HEK293T (cell line): ENCODE data around the gene RAPGEF3.

Source experiments
- CTCF ChIA-PET: fragments of 350-600 bp; formaldehyde crosslinking; extraction: SDS; loops from one replicate; lab custom pipeline; 2021; ENCODE audit warnings: antibody characterized with exemption, inconsistent platforms; lab: Yijun Ruan, JAX
- POLR2A ChIA-PET: fragments of 350-600 bp; formaldehyde crosslinking; extraction: SDS; loops from one replicate; lab custom pipeline; 2020; ENCODE audit warnings: antibody characterized with exemption, inconsistent platforms; lab: Yijun Ruan, JAX
- DNase-seq: peaks from one replicate; pipeline ENCODE4 v3.0.0; 2012; ENCODE audit warnings: mixed read lengths; ENCODE audit errors: extremely low spot score
- ARNT ChIP-seq: fragments of 450-650 bp; IDR thresholded peaks from 2 replicates; pipeline ENCODE4 v1.6.1; 2017; ENCODE audit warnings: mild to moderate bottlenecking
- BHLHE40 ChIP-seq: fragments of 450-650 bp; IDR thresholded peaks from 2 replicates; pipeline ENCODE4 v1.6.1; 2016; ENCODE audit warnings: mild to moderate bottlenecking, moderate library complexity, borderline replicate concordance
- CTBP1 ChIP-seq: fragments of 450-650 bp; IDR thresholded peaks from 2 replicates; pipeline ENCODE4 v1.6.1; 2016; ENCODE audit warnings: borderline replicate concordance
- ELF4 ChIP-seq: fragments of 450-650 bp; IDR thresholded peaks from 2 replicates; pipeline ENCODE4 v1.6.1; 2017; ENCODE audit warnings: antibody characterized with exemption
- FOXA1 ChIP-seq: fragments of 450-650 bp; IDR thresholded peaks from 2 replicates; pipeline ENCODE4 v1.6.1; 2016; ENCODE audit warnings: mild to moderate bottlenecking
- FOXK2 ChIP-seq: fragments of 450-650 bp; IDR thresholded peaks from 2 replicates; pipeline ENCODE4 v1.6.1; 2016; ENCODE audit warnings: mild to moderate bottlenecking
- FOXM1 ChIP-seq: fragments of 450-650 bp; IDR thresholded peaks from 2 replicates; pipeline ENCODE4 v1.6.1; 2017; ENCODE audit warnings: mild to moderate bottlenecking, borderline replicate concordance
- HDGF ChIP-seq: fragments of 450-650 bp; IDR thresholded peaks from 2 replicates; pipeline ENCODE4 v1.6.1; 2017; ENCODE audit warnings: antibody characterized with exemption, borderline replicate concordance
- L3MBTL2 ChIP-seq: fragments of 450-650 bp; conservative IDR thresholded peaks from 2 replicates; pipeline ENCODE4 v1.6.1; 2016; ENCODE audit warnings: mild to moderate bottlenecking
- LEF1 ChIP-seq: fragments of 450-650 bp; IDR thresholded peaks from 2 replicates; pipeline ENCODE4 v1.6.1; 2017; ENCODE audit warnings: mild to moderate bottlenecking, borderline replicate concordance
- NFRKB ChIP-seq: fragments of 450-650 bp; IDR thresholded peaks from 2 replicates; pipeline ENCODE4 v1.6.1; 2016; ENCODE audit warnings: mild to moderate bottlenecking, moderate library complexity
- SP1 ChIP-seq: fragments of 450-650 bp; IDR thresholded peaks from 2 replicates; pipeline ENCODE4 v1.6.1; 2017
- SUZ12 ChIP-seq: fragments of 450-650 bp; IDR thresholded peaks from 2 replicates; pipeline ENCODE4 v1.6.1; 2016; ENCODE audit warnings: mild to moderate bottlenecking
- TARDBP ChIP-seq: fragments of 450-650 bp; IDR thresholded peaks from 2 replicates; pipeline ENCODE4 v1.6.1; 2016
- ZNF384 ChIP-seq: fragments of 450-650 bp; IDR thresholded peaks from 2 replicates; pipeline ENCODE4 v1.6.1; 2016
- TF ChIP-seq, protein P1 (sequence below): fragments of 450-650 bp; IDR thresholded peaks from 2 replicates; pipeline ENCODE4 v1.6.1; 2016

RAPGEF3 gene

DNA sequence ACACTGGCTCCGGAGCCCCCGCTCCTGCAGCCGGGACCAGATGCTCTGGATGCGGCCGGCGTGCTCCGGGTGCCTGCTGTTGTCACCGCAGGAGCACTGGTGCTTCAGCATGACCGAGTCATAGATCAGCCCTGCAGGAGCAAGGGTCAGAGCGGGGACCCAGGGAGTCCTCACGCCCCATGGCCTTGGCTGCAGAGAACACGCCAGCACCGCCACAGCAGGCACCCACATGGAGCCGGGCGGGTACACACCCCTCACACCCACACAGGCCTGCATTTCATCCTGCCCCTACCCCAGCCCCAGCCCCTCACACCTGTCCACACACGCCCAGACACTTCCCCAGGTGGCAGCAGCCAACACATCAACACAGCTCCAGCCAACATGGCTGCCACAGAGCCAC, 33.2 kb upstream of the RAPGEF3 start:
- TF ChIP-seq FOXM1 (no peak), LEF1 (no peak), ZNF384 (no peak), HDGF (no peak), SUZ12 (no peak), NFRKB (no peak), FOXK2 (no peak), FOXA1 (no peak), ARNT (no peak), BHLHE40 (no peak), TARDBP (no peak), ELF4 (no peak), SP1 (no peak), CTBP1 (no peak), L3MBTL2 (no peak)
- TF ChIP-seq, protein P1, sequence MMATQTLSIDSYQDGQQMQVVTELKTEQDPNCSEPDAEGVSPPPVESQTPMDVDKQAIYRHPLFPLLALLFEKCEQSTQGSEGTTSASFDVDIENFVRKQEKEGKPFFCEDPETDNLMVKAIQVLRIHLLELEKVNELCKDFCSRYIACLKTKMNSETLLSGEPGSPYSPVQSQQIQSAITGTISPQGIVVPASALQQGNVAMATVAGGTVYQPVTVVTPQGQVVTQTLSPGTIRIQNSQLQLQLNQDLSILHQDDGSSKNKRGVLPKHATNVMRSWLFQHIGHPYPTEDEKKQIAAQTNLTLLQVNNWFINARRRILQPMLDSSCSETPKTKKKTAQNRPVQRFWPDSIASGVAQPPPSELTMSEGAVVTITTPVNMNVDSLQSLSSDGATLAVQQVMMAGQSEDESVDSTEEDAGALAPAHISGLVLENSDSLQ = no peak
- ChIA-PET CTCF (interaction anchor here (1.2 kb wide), 1 partner anchor 13 kb away, joined by 3 read pairs; no protein-coding TSS in a partner anchor), POLR2A (no interaction called here)
- DNase-seq = no peak

DNA sequence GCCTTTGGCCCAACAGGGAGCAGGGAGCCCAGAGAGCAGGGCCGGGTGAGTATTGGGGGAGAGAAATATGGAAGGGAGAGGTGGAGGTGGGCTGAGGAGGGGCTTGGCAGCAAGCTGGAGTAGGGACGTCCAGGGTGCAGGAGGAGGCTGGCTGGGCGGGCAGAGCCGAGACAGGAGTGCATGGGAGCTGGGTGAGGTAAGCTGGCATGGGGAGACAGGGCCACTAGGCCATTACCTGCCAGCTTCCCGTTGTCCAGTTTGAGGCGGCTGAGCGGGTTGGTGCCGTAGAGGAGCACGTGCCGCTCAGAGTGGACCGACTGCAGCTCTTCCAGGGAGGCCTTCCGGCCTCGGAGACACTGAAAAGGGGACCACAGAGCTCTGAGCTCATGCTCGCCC, 32.7 kb upstream of the RAPGEF3 start:
- ChIA-PET CTCF (interaction anchor here (3.7 kb wide), 1 partner anchor 47 kb away, joined by 27 read pairs; no protein-coding TSS in a partner anchor), POLR2A (no interaction called here)
- DNase-seq = no peak
- TF ChIP-seq BHLHE40 (no peak), LEF1 (no peak), NFRKB (no peak), CTBP1 (no peak), ELF4 (no peak), SP1 (no peak), SUZ12 (no peak), FOXA1 (no peak), L3MBTL2 (no peak), HDGF (no peak), FOXM1 (no peak), TARDBP (no peak), ARNT (no peak), ZNF384 (no peak), FOXK2 (no peak)
- TF ChIP-seq, protein P1 = no peak

DNA sequence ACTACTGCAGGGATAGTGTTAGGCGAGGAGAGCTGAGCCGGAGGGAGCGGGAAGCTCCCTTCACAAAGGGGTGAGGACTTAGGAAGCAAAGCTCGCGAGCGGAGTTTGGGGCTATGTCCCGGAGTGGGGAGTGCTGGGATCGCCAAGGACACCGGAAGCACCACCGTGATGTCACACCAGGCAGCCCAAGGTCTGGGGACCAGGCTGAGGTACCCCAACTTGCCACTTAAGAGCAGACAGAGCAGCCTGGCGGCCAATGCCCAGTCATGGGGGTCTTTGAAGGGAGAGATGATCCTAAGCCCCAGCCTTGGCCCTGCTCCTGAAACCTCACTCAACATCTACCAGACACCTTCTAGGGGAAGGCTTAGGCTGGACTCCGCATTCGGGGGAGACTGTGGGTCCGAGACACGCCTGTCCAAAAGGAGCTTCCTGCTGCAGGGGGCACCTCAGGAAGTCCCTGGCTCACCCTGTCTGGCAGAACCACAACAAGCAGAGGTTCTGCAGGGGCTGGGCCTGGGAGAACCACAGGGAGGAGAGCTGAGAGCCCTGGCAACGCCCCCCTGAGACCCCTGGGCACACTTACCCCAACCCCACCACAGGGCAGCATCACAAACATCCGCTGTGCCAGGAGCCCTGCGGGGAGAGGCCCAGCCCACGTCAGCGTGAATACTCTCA, 32.1 kb upstream of the RAPGEF3 start:
- TF ChIP-seq SP1 (no peak), TARDBP (no peak), ZNF384 (no peak), ARNT (no peak), NFRKB (no peak), FOXA1 (no peak), FOXK2 (no peak), ELF4 (no peak), SUZ12 (no peak), CTBP1 (no peak), L3MBTL2 (no peak)
- TF ChIP-seq, protein P1 = no peak
- ChIA-PET POLR2A (interaction anchor here (0.7 kb wide), 1 partner anchor 85 kb away, joined by 3 read pairs; the partner anchor contains the start of gene RPAP3), CTCF (interaction anchor here (0.6 to 3.7 kb wide), 2 partner anchors 11 to 47 kb away, joined by 3 to 27 read pairs; no protein-coding TSS in a partner anchor)
- no peak for DNase-seq

DNA sequence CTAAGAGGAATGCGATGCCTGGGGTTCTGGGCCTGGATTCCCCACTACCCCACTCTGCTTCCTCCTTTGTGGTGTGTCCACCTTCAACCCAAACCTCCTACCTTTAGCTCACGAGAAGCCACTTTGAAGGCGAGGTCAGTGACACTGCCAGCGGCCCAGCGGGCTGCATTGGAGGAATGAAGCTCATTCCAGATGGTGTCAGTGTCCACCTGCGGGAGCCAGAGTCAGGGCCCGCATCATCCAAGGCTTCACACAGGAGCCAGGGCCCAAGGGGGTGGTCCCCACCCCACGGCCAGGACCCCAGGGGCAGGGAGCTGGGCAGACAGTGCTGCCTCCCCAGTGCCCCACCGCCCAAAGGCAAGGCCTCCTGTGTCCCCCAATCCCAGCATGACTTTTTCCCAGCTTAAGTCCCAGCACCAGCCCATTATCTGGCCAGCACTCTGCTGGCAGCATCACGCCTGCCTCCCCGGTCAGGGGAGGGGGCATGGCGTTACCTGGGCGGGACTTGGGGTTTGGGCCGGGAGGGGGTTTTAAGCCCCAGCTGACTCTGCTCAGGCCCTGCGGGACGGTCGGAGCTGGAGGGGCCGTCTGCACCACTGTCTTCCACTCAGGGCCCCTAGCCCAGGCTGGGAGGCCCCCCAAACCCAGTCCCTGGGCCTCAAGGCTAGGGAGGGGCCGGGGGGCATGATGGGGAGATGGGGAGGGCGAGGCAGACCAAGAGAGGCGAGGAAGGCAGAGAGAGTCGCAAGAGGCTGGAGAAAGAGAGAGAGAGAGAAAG, 31.2 kb upstream of the RAPGEF3 start:
- ChIA-PET POLR2A (interaction anchor here (0.7 kb wide), 1 partner anchor 84 kb away, joined by 3 read pairs; the partner anchor contains the start of gene RPAP3), CTCF (interaction anchor here (0.8 to 3.7 kb wide), 2 partner anchors 44 to 48 kb away, joined by 3 to 27 read pairs; no protein-coding TSS in a partner anchor)
- no peak for DNase-seq
- TF ChIP-seq LEF1 (no peak), BHLHE40 (no peak), ARNT (no peak), SP1 (no peak), SUZ12 (no peak), FOXK2 (no peak), ZNF384 (no peak), ELF4 (no peak)

DNA sequence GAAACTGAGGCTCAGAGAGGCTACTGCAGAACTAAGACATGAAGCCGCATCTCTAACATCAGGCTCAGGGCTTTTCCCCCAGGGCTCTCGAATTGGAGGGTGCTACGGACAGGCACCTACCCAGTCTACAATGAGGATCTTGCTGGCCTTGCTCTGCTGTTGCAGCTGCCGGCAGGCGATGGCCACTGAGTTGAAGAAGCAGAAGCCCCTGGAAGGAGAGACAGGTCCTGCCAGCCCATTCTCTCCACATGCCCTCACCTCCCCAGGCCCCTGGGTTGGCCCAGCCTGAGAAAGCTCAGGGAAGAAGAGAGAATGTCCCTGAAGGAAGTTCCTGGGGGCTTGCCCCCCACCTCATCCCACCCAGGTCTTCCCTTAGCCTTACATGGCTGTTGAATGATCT, 30.5 kb upstream of the RAPGEF3 start:
- POLR2A ChIA-PET = no interaction called here
- CTCF ChIA-PET = interaction anchor here (3.7 kb wide), 1 partner anchor 49 kb away, joined by 27 read pairs; no protein-coding TSS in a partner anchor
- no peak for DNase-seq
- TF ChIP-seq ZNF384 (no peak), SUZ12 (no peak), L3MBTL2 (no peak), FOXK2 (no peak), ELF4 (no peak), TARDBP (no peak), FOXA1 (no peak), BHLHE40 (no peak), ARNT (no peak), NFRKB (no peak), HDGF (no peak), LEF1 (no peak), SP1 (no peak), CTBP1 (no peak), FOXM1 (no peak)
- TF ChIP-seq, protein P1 = no peak
